Left cardiac atrium (tissue), 4 donors: ENCODE measurements around the gene SALL4. TPM values are rescaled to one million over a fixed set of nuclear protein-coding genes. Genes with fewer than 3 reads are reported as not detected.
A peak's percentile ranks its signal among the peaks of the same experiment; 100 is the strongest.
"Not testable (repeated sequence)": the region's sequence is repeated elsewhere in the genome, so short reads cannot be mapped to it uniquely, and the experiment has no call there.

Source experiments
- ATAC-seq, 2 donors: fragments of 200-7000 bp; cut with Tn5 transposase; one replicate each; pipeline ENCODE4 v1.9.1; 2020; ENCODE audit warnings: mild to moderate bottlenecking in 2 of 2, moderate library complexity in 2 of 2
- DNase-seq: peaks from one replicate; pipeline ENCODE4 v3.0.0-alpha.2; 2020
- intact Hi-C, 2 donors: fragments of 100-400 bp; cut with DNase I; formaldehyde crosslinking; loops; one replicate each; pipeline versions ENCODE4 v1.14.1 to v1.15.1; 2022 to 2023
- total RNA-seq, 2 donors: library from RNA; stranded (reverse); fragmentation: NEBNext Ultra II Directional; extraction: Animal tissue kit (Norgen Biotek cat#: 25700); gene quantifications; one replicate each; pipeline ENCODE4 v1.2.1, GENCODE V29; 2021
- donor health status: DM: no; HTN: yes; CAD: no.
- donor health status: DM: no; HTN: yes; CAD: no; lungs with severe emphysema.
- donor health status: DM: yes; HTN: yes; CAD: no.
- donor health status: Dilated cardiomyopathy.

Gene SALL4
- total RNA-seq, 2 donors from 2014 or later: 0.09 to 0.13 TPM

- no peak for DNase-seq
- intact Hi-C loops: no loop called here
- no peak for ATAC-seq
These were observed 33.4 kb downstream of the SALL4 start for GRCh38 chr20:51768759-51769517.

DNA sequence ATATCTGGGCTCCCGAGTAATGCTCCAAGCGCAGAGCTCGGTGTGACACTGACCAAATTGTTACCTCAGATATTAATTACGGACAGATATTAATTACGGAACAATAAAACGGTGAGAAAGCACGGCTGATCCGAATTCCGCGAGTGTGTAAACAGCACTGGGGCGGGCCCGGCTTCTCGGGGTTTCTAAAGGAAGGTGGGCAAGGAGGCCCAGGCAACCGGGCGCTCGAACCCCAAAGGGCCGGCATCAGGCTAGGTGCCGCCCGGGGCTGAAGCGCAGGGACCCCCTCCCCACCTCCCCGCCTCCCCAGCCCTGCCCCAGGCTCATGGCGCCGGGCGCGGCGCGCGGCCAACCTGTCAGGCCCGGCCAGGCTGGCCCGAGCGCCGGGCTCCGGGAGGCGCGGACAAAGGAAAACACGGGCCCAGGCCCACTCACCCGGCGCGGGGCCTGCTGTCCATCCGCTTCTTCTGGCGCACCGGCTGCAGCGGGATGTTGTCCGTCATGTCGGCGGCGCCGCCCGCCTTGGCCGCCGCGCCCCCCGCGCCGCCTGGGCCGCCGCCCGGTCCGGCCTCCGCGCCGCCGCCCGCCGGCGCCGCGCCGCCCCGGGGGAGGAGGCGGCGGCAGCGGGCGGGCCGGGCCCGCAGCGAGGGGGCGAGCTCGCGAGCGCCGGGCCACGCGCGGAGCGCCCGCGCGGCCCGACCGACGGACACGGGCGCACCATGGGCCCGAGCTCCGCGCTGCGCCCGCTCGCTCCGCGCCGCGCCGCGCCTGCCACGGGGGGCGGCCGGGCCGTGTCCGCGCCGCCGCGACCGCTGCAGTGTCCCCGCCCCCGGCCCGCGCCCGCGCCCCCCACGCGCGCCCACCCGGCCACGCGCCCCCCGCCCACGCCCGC lies 34.2 kb downstream of the SALL4 start, which contains the start of gene ATP9A:
TSS of gene ATP9A (minus strand) at position 524 of the 892 bp plus-strand sequence. CDS start at position 503, 21 bp downstream.
- ATAC-seq (peak; percentile 54 to 61), DNase-seq (peak; percentile 60)
- intact Hi-C loops: no loop called here

DNA sequence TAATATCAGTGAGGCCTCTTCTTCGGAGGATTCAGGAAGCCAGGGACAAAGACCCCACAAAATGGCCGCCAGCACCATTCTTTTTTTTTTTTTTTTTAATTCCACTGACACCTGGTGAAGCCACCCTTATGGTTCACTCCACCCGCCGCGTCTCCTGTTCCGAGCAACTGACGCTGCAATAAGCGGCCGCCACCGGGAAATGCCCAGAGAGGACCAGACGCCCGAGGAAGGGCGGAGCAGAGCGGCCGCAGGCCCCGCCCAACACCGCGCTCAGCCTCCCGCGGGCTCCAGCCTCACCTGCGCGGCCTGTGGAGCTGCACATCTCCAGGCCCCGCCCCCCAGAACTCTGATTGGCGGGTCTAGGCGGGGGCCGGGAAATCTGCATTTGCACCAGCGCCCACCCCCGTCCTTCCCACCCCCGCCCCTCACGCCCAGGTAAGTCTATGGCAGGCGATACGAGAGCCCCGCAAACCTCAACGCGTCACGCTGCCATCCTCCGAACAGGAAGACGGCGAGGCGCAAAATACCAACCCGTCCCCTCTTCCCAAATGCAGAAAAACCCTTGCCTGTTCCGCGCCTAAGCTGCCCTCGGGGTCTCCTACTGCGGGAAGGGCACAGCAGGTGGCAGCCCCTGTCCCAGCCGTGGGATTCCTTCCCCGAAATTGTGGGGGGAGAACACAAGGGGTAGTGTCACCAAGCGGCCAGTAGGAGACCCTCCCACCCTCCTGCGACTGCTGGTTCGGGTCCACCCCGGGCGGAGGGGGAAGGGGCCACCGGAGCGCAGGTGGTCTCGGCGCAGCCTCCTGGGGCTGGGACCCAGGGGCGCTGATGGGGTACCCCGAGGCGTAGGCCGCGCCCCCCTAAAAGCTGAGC lies 35.1 kb downstream of the SALL4 start:
- peak; percentile 83 to 97 for ATAC-seq
- intact Hi-C loops: no loop called here
- DNase-seq: peak; percentile 73

DNA sequence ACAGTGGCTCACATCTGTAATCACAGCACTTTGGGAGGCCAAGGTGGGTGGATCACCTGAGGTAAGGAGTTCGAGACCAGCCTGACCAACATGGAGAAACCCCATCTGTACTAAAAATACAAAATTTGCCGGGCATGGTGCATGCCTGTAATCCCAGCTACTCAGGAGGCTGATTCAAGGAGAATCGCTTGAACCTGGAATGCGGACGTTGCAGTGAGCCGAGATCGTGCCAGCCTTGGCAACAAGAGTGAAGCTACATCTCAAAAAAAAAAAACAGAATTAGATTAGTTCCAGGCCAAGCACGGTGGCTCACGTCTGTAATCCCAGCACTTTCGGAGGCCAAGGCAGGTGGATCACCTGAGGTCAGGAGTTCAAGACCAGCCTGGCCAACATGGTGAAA lies 36.9 kb downstream of the SALL4 start:
- ATAC-seq, intact Hi-C loops, DNase-seq: not testable (repeated sequence)

DNA sequence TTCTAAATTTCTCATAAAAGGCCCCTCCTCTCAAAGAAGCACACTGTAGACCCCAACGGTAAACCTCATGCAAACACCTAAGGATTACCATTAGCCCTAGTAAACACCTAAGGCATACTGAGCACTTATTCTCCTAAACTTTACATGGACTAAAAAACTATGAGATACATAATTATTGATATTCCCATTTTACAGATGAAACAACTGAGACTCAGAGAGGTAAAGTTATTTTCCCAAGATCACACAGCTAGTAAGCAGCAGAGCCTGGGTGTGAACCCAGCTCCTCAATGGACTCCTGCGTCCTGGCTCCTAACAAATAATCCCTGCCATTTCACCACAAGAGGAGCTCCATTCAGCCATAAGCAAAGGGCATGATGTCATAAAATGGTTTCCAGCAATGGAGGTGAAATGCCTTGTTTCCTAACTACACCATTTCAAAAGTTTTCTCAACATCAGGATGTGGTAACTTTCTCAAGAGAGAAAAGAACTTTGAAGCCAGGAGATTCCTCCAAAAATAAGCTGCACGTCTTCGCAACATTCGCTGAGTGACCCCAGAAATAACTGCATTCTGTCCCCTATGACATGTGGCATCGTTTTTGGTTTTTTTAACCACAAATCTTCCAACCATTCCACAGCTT lies 38.2 kb downstream of the SALL4 start:
- intact Hi-C loops: no loop called here
- ATAC-seq: no peak

GRCh38 chr20:51760905-51761546 lies 41.3 kb downstream of the SALL4 start:
- intact Hi-C loops: no loop called here
- no peak for ATAC-seq

More for the DNA sequence above, 38.2 kb downstream of the SALL4 start:
- DNase-seq: no peak

GRCh38 chr20:51759769-51760510 lies 42.4 kb downstream of the SALL4 start:
- ATAC-seq: no peak
- intact Hi-C loops: no loop called here
- no peak for DNase-seq

More at GRCh38 chr20:51760905-51761546, 41.3 kb downstream of the SALL4 start:
- no peak for DNase-seq

- peak in 1 of 2 donors; percentile 85 for ATAC-seq
- intact Hi-C loops: no loop called here
These were observed 43.3 kb downstream of the SALL4 start for GRCh38 chr20:51758978-51759544.

DNA sequence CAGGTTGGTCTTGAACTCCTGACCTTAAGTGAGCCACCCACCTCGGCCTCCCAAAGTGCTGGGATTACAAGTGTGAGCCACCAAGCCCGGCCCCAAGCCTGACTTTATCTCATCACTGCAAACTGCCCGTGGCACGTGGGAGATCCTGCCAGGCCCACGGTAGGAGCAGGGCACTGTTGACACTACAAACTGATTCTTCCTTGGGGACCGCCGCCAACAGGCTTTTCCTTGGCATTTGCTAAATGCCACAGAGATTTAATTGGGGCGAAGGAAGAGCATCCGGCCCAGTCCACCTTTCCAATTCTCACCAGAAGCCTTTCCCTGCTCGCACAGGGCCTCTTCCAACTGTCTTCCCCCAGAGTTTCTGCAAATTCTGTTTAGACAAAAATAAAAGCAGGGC lies 45.1 kb downstream of the SALL4 start:
- ATAC-seq (no peak), DNase-seq (no peak)
- intact Hi-C loops: no loop called here

More at GRCh38 chr20:51758978-51759544, 43.3 kb downstream of the SALL4 start:
- no peak for DNase-seq

- DNase-seq: no peak
- no peak for ATAC-seq
- intact Hi-C loops: no loop called here
These were observed 45.7 kb downstream of the SALL4 start for GRCh38 chr20:51756653-51757052.

DNA sequence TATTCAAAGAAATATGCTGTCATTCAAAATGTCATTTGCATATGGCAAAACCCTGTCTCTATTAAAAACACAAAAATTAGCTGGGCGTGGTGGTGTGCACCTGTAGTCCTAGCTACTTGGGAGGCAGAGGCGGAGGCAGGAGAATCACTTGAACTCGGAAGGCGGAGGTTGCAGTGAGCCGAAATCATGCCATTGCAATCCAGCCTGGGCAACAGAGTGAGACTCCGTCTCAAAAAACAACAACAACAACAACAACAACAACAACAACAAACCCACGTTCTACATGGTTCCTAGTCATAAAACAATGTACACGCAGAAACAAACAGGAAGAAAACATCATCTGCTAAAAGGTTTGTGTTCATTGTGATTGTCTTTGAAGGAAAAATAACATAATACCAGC lies 49.1 kb downstream of the SALL4 start:
- intact Hi-C loops, DNase-seq, ATAC-seq: not testable (repeated sequence)

DNA sequence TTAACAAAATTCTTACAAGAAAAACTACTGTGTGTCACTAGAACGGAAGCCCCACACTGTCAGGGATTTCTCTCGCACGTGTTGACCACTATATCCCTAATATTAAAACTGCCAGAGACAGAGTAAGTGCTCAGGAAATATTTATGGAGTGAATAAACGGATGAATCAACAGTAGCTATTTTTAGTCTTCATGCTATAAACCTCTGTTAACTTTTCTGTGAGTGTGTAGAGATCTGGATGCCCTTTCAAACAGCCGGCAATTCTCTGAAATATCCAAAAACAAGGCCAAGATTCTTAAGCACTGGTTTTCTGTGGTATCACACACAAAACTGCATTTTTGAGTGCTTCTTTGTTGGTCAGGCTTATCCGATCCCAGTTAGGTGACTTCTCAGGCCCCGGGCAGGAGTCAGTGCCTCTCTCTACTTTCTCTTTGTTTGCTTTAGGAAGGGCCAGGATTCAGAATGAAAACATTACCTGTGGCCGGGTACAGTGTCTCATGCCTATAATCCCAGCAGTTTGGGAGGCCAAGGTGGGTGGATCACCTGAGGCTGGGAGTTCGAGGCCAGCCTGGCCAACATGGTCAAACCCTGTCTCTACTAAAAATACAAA lies 49.9 kb downstream of the SALL4 start:
- intact Hi-C loops: no loop called here
- ATAC-seq (peak in 1 of 2 donors; percentile 51), DNase-seq (no peak)

DNA sequence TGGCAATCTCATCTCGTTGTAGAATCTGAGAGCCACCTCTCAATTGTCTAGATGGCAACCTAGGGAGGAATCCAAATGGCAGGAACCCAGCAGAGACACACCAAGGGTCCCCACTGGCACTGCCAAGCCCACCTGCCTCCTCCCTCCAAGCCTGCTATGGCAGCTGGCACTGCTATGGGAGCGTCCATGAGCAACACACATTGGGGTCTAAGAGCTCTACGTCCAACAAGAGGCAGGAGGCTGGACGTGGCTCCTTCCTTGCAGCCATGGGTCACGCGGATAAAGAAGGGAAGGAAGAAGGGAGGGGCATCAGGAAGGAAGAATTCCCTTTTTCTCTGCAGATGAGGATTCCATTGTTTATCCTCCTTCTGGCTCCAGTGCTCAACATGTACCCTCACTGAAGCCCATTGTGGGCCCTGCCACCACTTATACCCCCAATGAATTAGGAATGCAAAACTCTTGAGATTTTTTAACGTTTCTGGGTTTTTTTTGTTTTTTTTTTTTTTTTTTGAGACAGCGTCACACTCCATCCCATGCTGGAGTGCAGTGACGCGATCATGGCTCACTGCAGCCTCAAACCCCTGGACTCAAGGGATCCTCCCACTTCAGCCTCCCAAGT lies 51.4 kb downstream of the SALL4 start:
- no peak for DNase-seq
- intact Hi-C loops: no loop called here
- no peak for ATAC-seq

DNA sequence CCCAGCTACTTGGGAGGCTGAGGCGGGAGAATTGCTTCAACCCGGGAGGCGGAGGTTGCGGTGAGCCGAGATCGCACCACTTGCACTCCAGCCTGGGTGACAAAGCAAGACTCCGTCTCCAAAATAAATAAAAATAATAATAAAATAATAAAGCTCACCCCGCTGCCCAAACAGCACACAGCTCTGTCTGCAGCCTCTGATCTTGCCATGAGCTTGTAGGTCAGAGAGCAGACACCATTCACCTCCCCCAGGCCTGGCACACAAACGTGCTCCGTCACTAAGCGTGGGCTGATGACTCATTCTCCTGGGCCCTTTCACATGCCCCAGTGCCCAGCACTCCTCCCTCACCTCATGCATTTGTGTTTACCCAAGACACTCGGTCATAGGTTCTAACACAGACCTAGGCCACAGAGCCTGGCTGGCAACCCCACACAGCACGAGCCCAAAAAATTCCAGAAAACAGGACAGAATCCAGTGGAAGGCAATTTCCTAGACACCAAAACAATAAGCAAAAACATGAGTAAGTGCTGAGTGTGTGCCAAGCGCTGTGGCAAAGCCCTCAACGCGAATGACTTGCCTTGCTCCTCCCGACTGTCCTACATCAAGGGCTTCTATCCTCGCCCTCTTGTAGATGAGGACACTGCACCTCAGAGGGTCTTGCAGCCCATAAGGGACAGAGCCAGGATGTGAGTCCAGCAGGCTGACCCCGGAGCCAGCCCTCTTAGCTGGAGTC lies 52.1 kb downstream of the SALL4 start:
- intact Hi-C loops: no loop called here
- DNase-seq (peak; percentile 74), ATAC-seq (peak; percentile 91 to 97)

DNA sequence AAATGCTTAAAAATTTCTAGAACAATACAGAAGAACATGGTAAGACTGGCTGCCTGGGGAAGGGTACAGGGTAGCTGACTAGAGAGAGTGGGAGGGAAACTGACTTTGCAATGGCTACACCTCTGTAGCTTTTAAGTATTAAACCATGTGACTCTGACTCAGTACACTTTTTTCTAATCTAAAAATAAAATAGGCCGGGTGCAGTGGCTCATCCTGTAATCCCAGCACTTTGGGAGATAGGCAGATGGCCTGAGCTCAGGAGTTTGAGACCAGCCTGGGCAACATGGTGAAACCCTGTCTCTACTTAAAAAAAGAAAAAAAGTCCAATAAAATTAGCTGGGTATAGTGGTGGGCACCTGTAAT lies 52.7 kb downstream of the SALL4 start:
- DNase-seq: no peak
- ATAC-seq: peak; percentile 9 to 80
- intact Hi-C loops: no loop called here
